Small intestine (tissue), 7 donors: ENCODE measurements around the gene GABRA5. TPM values are rescaled to one million over a fixed set of nuclear protein-coding genes. Genes with fewer than 3 reads are reported as not detected.

Source experiments
- DNase-seq, 2 donors: peaks; one replicate each; pipeline versions ENCODE4 v3.0.0 to v3.0.0-alpha.2; 2013
- FAIRE-seq: peaks from 2 replicates; lab custom pipeline; 2012; peaks lifted over from hg19 to GRCh38; lab: Jason Lieb, UNC
- H3K27ac ChIP-seq, 3 donors: one replicate each; pipeline ENCODE4 v1.5.1; 2013; ENCODE audit warnings: low read length in 2 of 3, mild to moderate bottlenecking in 2 of 3, control low read depth in 1 of 3, inconsistent platforms in 1 of 3, low read depth in 1 of 3, moderate library complexity in 1 of 3
- H3K27me3 ChIP-seq, 3 donors: one replicate each; pipeline ENCODE4 v1.6.1; 2013; ENCODE audit warnings: low read length in 3 of 3, inconsistent platforms in 1 of 3; ENCODE audit not compliant: control insufficient read depth in 3 of 3, insufficient read depth in 3 of 3
- H3K36me3 ChIP-seq, 3 donors: one replicate each; pipeline ENCODE4 v1.6.1; 2013; ENCODE audit warnings: low read length in 3 of 3, inconsistent platforms in 1 of 3, low read depth in 1 of 3, mild to moderate bottlenecking in 1 of 3, moderate library complexity in 1 of 3; ENCODE audit not compliant: control insufficient read depth in 3 of 3, insufficient read depth in 2 of 3
- H3K4me1 ChIP-seq, 3 donors: one replicate each; pipeline ENCODE4 v1.6.1; 2013; ENCODE audit warnings: low read length in 2 of 3, inconsistent platforms in 1 of 3, low read depth in 1 of 3, mild to moderate bottlenecking in 1 of 3, moderate library complexity in 1 of 3; ENCODE audit not compliant: control insufficient read depth in 3 of 3, insufficient read depth in 2 of 3
- H3K4me3 ChIP-seq, 3 donors: one replicate each; pipeline ENCODE4 v1.5.1; 2013; ENCODE audit warnings: low read length in 3 of 3, control low read depth in 1 of 3, inconsistent platforms in 1 of 3, low read depth in 1 of 3, mild to moderate bottlenecking in 1 of 3, moderate library complexity in 1 of 3
- H3K9me3 ChIP-seq, 2 donors: one replicate each; pipeline ENCODE4 v1.6.1; 2013; ENCODE audit warnings: low read depth in 1 of 2, low read length in 1 of 2; ENCODE audit not compliant: control insufficient read depth in 2 of 2, insufficient read depth in 1 of 2
- WGBS, 3 donors: extraction: QIAGEN DNeasy Blood & Tissue Kit; methylation state at CpG; one replicate each; pipeline ENCODE4 v1.1.7; 2013; 5-methylcytosine and 5-hydroxymethylcytosine counted together
- polyA plus RNA-seq, 4 donors: library from polyadenylated mRNA; stranded (reverse) in 3 of 4; unstranded in 1 of 4; fragments of 200-250 nt in 3 of 4; fragments of 120-200 nt in 1 of 4; gene quantifications; one replicate each; pipeline versions ENCODE4 v1.2.1 to v1.2.3, GENCODE V29; 2013
- donor health status: healthy with polysubstance abuse.
- donor health status: control.
- donor health status: control.
- donor health status: Bipolar disorder and iron deficiency.
- donor health status: healthy.

GABRA5 gene
- polyA plus RNA-seq, 4 donors: 0.03 to 0.04 TPM; not detected in 2

DNA sequence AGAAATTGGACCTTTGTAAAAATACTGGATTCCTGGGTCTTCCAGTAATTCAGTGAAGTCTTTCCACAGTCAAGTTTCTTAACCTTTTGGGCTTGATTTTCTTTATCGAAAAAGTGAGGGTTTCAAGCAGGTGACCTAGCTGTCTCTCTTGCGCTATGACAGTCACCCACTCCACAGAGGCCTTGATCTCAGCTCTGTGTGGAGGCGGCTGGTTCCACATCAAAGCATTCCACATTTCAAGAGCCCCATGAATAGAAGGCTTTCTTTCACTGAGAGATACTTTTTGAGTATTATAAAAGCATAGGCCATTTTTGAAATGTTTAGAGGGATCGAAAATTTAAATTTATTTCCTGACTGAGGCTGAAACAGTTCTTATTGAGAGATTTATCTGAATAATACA, 43.9 kb downstream of the GABRA5 start:
- H3K27ac ChIP-seq: no peak overlapping the region
- 80 to 87% (median 87%) methylated on average over 4 of the region's 4 CpGs for WGBS, 3 donors
- no peaks in the 10 kb centered on the region for H3K9me3 ChIP-seq
- DNase-seq: no peak
- no peak overlapping the region for H3K4me3 ChIP-seq
- no peaks in the 10 kb centered on the region for H3K27me3 ChIP-seq
- FAIRE-seq: no peak
- H3K36me3 ChIP-seq: no peaks in the 10 kb centered on the region
- H3K4me1 ChIP-seq: no peaks in the 10 kb centered on the region

DNA sequence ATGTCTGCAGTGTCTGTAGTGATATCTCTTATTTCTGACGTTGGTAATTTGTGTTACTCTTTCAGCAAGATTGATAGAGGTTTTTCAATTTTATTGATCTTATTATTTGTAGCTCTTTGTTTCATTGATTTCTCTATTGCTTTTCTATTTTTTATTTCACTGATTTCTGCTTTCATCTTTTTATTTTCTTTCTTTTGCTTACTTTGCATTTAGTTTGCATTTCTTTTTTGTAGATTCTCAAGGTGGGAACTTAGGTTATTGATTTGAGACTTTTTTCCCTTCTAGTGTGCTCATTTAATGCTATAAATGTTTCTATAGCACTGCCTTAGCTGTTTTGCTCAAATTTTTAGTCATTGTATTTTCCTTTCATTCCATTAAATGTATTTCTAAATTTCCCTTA, 54.6 kb downstream of the GABRA5 start:
- no peak for DNase-seq
- 19 to 74% (median 32%) methylated on average over 1 of the region's 1 CpG for WGBS, 3 donors

DNA sequence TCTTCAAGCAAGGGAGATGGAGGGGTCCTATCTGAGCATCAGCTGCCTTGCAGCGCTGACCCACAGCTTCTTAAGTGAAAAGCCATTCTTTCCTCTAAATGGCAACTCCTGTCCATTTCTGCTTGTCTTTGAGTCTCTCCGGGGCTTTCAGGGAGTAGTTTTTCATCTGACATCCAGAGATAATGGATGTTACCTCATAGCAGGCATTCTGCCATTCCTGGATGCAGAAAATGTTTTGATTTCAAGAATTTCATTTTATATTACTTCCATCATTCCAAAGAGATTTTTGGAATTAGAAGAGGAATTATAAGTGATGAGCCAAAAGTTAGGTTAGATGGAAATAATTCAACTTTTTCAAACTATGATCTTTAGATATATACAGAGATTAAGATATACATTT, 59.2 kb downstream of the GABRA5 start:
- no peaks in the 10 kb centered on the region for H3K36me3 ChIP-seq
- H3K27me3 ChIP-seq: no peaks in the 10 kb centered on the region
- FAIRE-seq: no peak
- no peak overlapping the region for H3K27ac ChIP-seq
- H3K4me3 ChIP-seq: no peak overlapping the region
- WGBS, 3 donors: 75 to 84% (median 79%) methylated on average over 2 of the region's 2 CpGs
- no peaks in the 10 kb centered on the region for H3K9me3 ChIP-seq
- DNase-seq: no peak
- no peaks in the 10 kb centered on the region for H3K4me1 ChIP-seq

More for the DNA sequence above, 54.6 kb downstream of the GABRA5 start:
- no peak overlapping the region for H3K4me3 ChIP-seq
- no peaks in the 10 kb centered on the region for H3K27me3 ChIP-seq
- no peaks in the 10 kb centered on the region for H3K36me3 ChIP-seq
- H3K4me1 ChIP-seq: no peaks in the 10 kb centered on the region
- no peak overlapping the region for H3K27ac ChIP-seq
- H3K9me3 ChIP-seq: peaks cover 0 to 6% of the 10 kb centered on the region in 2 donors
- FAIRE-seq: no peak

DNA sequence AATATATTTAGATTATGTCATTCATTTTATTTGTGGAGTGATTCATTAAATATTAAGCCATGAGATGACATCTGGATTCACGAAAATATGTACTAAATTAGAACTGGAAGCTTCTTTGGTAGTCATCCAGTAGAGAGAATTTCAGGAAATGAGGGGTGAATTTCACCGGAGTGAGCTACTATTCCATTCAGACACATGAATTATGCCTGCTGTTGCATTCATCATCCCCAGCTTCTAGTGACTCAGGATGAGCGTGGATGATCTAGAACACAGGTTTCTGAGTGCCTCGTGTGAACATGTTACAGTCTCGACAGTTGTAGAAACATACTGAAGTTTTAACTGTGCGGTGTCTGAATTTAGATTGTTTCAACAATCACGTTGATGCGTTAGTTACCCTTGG, 61.2 kb downstream of the GABRA5 start:
- 70 to 74% (median 72%) methylated on average over 8 of the region's 8 CpGs for WGBS, 3 donors
- no peak for DNase-seq

DNA sequence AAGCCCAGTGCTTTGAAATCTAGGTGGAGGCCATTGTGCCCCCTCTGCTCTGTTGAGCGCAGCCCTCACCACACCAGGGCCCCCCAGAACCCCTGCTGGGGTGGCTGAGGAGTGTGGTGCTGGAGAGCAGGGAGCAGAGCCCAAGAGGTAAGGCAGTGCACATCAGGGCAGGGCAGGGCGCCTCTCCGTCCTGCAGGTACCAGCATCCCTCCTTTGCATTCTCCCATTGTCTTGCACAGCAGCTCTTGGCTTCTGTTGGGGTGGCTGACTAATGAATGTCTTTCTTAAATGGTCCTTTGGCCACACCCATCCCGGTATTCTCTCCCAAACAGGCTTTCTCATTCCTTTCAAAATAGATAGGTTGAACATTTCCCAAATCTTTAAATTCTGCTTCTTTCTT, 62.7 kb downstream of the GABRA5 start:
- FAIRE-seq (no peak), DNase-seq (no peak)
- 81 to 82% (median 82%) methylated on average over 4 of the region's 4 CpGs for WGBS, 3 donors

More for the DNA sequence above, 61.2 kb downstream of the GABRA5 start:
- no peaks in the 10 kb centered on the region for H3K4me1 ChIP-seq
- FAIRE-seq: no peak
- H3K4me3 ChIP-seq: no peak overlapping the region
- no peaks in the 10 kb centered on the region for H3K36me3 ChIP-seq
- H3K27ac ChIP-seq: no peak overlapping the region
- H3K9me3 ChIP-seq: no peaks in the 10 kb centered on the region
- H3K27me3 ChIP-seq: no peaks in the 10 kb centered on the region

DNA sequence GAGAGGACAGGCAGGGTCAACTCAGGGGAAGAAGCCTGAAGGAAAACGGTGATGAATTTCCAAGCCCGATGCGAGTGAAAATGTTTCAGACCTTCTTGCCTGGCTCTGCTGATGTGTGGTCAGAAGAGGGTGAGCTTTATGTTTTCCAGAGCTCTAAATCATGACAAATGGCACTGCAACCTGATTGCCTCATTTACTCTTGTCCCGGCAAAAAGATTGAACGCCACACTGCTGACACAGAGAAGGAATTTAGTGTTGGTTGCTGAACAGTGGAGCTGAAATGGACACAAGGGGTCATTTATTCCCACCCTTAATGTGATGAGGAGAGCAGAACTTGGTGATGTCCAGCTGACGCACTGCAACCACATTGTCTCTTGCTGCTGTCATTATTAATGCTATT, 68.0 kb downstream of the GABRA5 start:
- FAIRE-seq (no peak), DNase-seq (no peak)
- Histone ChIP-seq H3K27ac (no peak overlapping the region), H3K27me3 (no peaks in the 10 kb centered on the region), H3K9me3 (no peaks in the 10 kb centered on the region), H3K36me3 (no peaks in the 10 kb centered on the region), H3K4me3 (no peak overlapping the region), H3K4me1 (no peaks in the 10 kb centered on the region)
- WGBS, 3 donors: 87 to 91% (median 89%) methylated on average over 6 of the region's 6 CpGs

More for the DNA sequence above, 62.7 kb downstream of the GABRA5 start:
- no peaks in the 10 kb centered on the region for H3K4me1 ChIP-seq
- H3K27ac ChIP-seq: no peak overlapping the region
- no peak overlapping the region for H3K4me3 ChIP-seq
- no peaks in the 10 kb centered on the region for H3K27me3 ChIP-seq
- H3K36me3 ChIP-seq: no peaks in the 10 kb centered on the region
- no peaks in the 10 kb centered on the region for H3K9me3 ChIP-seq

DNA sequence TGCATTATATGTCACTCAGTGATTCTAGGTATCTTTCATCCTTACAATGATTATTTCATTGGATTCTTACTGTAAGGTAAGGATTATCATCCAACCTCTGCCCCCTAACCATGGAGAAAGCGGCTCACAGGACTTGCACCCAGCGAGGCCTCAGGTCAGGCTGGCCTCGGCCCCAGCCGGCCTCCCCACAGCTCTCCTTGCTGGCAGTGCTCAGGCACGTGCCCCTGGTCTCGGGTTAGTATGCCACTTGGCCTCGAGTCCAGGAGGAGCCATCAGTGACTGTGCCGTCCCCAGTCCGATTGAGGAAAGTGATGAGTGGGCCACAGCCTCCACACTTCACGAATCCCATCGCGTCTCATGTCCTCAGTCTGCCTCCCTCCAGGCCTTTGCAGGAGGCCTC, 68.5 kb downstream of the GABRA5 start:
- no peaks in the 10 kb centered on the region for H3K36me3 ChIP-seq
- no peaks in the 10 kb centered on the region for H3K9me3 ChIP-seq
- H3K27ac ChIP-seq: no peak overlapping the region
- H3K4me1 ChIP-seq: no peaks in the 10 kb centered on the region
- DNase-seq: no peak
- WGBS, 3 donors: 85 to 89% (median 85%) methylated on average over 12 of the region's 12 CpGs
- no peak overlapping the region for H3K4me3 ChIP-seq
- FAIRE-seq: no peak
- H3K27me3 ChIP-seq: no peaks in the 10 kb centered on the region

DNA sequence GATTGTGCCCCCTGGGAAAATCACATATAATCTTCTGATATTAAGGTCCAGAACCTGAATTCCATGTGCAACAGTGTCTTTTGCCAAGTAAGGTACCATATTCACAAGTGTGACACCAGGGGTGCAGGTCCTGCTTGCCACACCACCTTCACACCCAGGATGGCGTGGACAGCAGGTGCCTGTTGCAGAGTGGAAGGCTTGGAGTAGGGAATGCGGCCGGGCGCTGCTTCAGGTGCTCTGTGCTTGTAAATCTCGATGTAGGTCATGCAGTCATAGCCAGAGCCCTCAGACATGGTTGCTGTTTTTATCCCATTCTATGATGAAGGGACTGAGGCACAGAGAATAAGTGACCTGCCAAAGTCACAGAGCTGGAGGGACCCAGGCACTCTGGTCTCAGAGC, 69.6 kb downstream of the GABRA5 start:
- Histone ChIP-seq H3K27ac (no peak overlapping the region), H3K4me3 (no peak overlapping the region), H3K9me3 (no peaks in the 10 kb centered on the region), H3K36me3 (no peaks in the 10 kb centered on the region), H3K4me1 (no peaks in the 10 kb centered on the region), H3K27me3 (no peaks in the 10 kb centered on the region)
- no peak for FAIRE-seq
- no peak for DNase-seq
- WGBS, 3 donors: 80 to 87% (median 80%) methylated on average over 5 of the region's 5 CpGs

DNA sequence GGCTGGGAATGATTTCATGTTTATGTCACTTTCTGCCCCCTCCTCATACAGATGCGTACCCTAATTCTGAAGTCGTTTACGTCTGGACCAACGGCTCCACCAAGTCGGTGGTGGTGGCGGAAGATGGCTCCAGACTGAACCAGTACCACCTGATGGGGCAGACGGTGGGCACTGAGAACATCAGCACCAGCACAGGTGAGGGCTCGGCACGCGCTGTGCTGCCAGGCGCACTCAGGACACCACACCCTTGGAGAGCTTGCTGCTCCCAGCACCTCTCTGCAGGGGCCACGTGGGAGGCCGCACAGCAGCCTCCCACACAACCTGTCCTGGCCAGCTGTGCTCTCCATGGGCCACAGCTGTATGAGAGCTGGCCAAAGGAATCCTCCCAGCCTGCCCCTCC, 70.3 kb downstream of the GABRA5 start:
- H3K27ac ChIP-seq: no peak overlapping the region
- FAIRE-seq (no peak), DNase-seq (no peak)
- H3K36me3 ChIP-seq: no peaks in the 10 kb centered on the region
- H3K9me3 ChIP-seq: no peaks in the 10 kb centered on the region
- 90 to 92% (median 91%) methylated on average over 13 of the region's 13 CpGs for WGBS, 3 donors
- H3K4me1 ChIP-seq: no peaks in the 10 kb centered on the region
- no peak overlapping the region for H3K4me3 ChIP-seq
- no peaks in the 10 kb centered on the region for H3K27me3 ChIP-seq
